ENCODE results near the gene SUN5. TPM values are rescaled to one million over a fixed set of nuclear protein-coding genes. Genes with fewer than 3 reads are reported as not detected.

Gene SUN5
- total and polyA plus RNA-seq, 7 donors, result not detected

DNA sequence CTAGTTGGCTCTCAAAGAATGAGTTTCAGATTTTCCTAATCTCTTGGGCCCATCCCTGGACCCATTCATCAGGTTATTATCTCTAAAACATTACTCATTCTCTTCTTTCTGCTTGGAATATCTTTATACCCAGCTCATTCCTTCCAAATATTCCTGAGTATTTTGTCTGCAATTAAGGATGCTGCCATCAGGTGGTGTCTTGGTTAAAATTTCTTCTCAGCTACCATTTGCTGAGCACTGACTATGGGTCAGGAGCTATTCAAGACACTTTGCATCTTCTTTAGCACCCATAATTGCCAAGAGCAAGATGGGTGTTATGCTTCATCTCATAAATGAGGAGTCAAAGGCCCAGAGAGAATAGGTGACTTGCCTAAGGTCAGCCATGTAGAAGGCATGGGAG, 8.4 kb downstream of the SUN5 start:
- intact Hi-C loops (cut with DNase I), result no loop called here

DNA sequence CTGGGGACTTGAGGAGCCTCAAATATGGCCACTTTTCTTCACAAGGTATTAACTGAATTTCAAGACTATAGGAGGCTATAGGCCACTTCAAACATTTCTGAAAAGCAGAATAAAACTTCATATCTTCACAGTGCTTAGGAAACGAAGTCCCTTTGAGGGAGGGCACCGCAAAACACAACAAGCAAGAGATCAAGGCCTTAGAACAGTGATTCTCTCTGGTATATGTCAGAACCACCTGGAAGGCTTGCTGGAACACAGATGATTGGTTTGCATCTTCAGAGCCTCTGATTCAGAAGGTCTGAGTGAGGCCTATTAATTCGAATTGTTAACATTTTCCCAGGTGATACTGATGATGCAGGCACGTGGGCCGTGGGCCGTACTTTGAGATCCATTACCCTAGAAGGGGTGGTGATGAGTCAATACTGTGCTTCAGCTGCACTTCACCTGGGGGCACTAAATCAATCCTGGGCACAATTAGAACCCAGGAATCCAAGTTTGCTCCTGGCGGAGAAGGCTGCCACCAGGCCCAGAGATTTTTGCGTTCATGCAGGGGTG, 10.7 kb downstream of the SUN5 start:
- Histone ChIP-seq H3K27ac (no peak overlapping the region), H3K9me3 (peaks cover 3% of the 10 kb centered on the region), H3K27me3 (ENCODE audit: insufficient read depth in 3 of 3, low read length in 2 of 3) (peaks cover 0 to 4% (median 2%) of the 10 kb centered on the region in 3 donors), H3K4me3 (no peak overlapping the region), H3K36me3 (ENCODE audit: insufficient read depth in 1 of 2, low read depth in 1 of 2) (no peaks in the 10 kb centered on the region), H3K4me1 (no peaks in the 10 kb centered on the region)
- TF ChIP-seq, protein P1, sequence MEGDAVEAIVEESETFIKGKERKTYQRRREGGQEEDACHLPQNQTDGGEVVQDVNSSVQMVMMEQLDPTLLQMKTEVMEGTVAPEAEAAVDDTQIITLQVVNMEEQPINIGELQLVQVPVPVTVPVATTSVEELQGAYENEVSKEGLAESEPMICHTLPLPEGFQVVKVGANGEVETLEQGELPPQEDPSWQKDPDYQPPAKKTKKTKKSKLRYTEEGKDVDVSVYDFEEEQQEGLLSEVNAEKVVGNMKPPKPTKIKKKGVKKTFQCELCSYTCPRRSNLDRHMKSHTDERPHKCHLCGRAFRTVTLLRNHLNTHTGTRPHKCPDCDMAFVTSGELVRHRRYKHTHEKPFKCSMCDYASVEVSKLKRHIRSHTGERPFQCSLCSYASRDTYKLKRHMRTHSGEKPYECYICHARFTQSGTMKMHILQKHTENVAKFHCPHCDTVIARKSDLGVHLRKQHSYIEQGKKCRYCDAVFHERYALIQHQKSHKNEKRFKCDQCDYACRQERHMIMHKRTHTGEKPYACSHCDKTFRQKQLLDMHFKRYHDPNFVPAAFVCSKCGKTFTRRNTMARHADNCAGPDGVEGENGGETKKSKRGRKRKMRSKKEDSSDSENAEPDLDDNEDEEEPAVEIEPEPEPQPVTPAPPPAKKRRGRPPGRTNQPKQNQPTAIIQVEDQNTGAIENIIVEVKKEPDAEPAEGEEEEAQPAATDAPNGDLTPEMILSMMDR (IDR thresholded peaks at IDR 0.05), result no peak
- no peak for ATAC-seq
- WGBS, 3 donors, result 77 to 85% (median 82%) methylated on average over 8 of the region's 8 CpGs
- intact Hi-C loops (cut with DNase I), result no loop called here
- DNase-seq, result no peak

More for the DNA sequence above, 8.4 kb downstream of the SUN5 start:
- Histone ChIP-seq H3K27ac (no peak overlapping the region), H3K4me3 (no peak overlapping the region), H3K9me3 (peaks cover 3% of the 10 kb centered on the region), H3K4me1 (no peaks in the 10 kb centered on the region), H3K27me3 (ENCODE audit: insufficient read depth in 3 of 3, low read length in 2 of 3) (peaks cover 0 to 4% (median 2%) of the 10 kb centered on the region in 3 donors), H3K36me3 (ENCODE audit: insufficient read depth in 1 of 2, low read depth in 1 of 2) (no peaks in the 10 kb centered on the region)
- TF ChIP-seq, protein P1 (IDR thresholded peaks at IDR 0.05), result no peak
- no peak for DNase-seq
- ATAC-seq, result no peak

DNA sequence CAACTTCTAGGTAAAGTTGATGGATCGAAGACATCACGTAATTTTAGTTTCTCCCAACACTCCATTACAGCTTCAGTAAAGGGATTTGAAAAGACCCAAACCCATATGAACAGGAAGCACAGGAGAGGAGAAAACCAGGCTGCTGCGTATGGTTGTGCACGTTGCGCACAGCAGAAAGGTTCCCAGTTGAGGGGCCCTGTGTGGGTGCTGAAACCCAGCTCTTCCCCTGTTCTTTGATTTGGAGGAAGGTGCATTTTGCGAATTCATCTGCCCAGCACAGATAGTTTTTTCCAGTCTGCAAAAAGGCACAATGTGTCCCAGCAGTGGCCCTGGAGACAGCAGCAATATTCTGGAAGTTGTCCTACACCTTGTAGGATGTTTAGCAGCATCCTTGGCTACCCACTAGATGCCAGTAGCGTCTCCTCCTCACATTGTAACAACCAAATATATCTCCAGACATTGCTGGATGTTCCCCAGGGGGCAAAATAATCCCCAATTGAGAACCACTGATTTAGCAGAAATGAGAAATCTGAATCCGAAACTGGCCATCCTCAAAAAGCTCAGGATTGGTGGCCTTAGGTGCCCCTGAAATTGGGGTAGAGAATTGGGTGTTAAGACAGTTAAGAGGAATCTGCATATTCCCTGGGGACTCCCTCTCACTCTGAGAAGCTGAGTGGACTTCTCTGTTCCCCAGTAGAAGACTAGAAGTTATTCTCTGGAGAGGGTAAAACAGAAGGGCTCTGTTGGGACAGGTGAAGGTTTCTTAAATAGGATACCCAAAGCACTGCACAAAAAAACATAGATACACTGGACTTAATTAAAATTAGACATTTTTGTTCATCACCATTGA, 12.2 kb downstream of the SUN5 start:
- Histone ChIP-seq H3K36me3 (ENCODE audit: insufficient read depth in 1 of 2, low read depth in 1 of 2) (no peaks in the 10 kb centered on the region), H3K9me3 (peaks cover 3% of the 10 kb centered on the region), H3K27me3 (ENCODE audit: insufficient read depth in 3 of 3, low read length in 2 of 3) (peaks cover 0 to 4% (median 2%) of the 10 kb centered on the region in 3 donors), H3K4me1 (no peaks in the 10 kb centered on the region), H3K4me3 (no peak overlapping the region), H3K27ac (no peak overlapping the region)
- 77 to 84% (median 82%) methylated on average over 8 of the region's 8 CpGs for WGBS, 3 donors
- DNase-seq (no peak), ATAC-seq (no peak)
- TF ChIP-seq, protein P1 (IDR thresholded peaks at IDR 0.05), result no peak
- intact Hi-C loops (cut with DNase I), result no loop called here

DNA sequence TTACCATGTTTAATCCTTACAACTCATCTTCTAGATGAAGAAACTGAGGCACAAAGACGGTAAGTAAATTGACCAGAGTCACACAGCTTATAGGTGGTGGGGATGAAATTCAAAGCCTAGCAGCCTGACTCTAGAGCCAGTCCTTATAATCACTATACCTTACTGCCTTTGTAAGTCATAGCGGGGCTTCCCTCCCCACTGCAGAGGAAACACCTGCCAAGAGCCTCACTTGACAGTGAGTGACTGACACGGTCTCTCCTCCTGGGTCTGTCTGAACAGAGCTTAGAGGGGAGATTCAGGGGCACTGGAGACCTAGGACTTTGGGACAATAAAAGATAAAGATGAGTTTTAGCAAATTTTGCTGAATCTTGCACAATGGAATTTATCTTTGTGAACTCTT, 12.8 kb downstream of the SUN5 start:
- Histone ChIP-seq H3K36me3 (ENCODE audit: insufficient read depth in 1 of 2, low read depth in 1 of 2) (no peaks in the 10 kb centered on the region), H3K4me3 (no peak overlapping the region), H3K27me3 (ENCODE audit: insufficient read depth in 3 of 3, low read length in 2 of 3) (peaks cover 0 to 4% (median 2%) of the 10 kb centered on the region in 3 donors), H3K9me3 (peaks cover 3% of the 10 kb centered on the region), H3K27ac (no peak overlapping the region), H3K4me1 (no peaks in the 10 kb centered on the region)
- TF ChIP-seq, protein P1 (IDR thresholded peaks at IDR 0.05), result no peak
- DNase-seq (no peak), ATAC-seq (no peak)
- intact Hi-C loops (cut with DNase I), result no loop called here
- WGBS, 3 donors, result 46 to 56% (median 48%) methylated on average over 3 of the region's 3 CpGs

Measured in psoas muscle (tissue), 8 donors.